Measurements from ENCODE around the gene PHF13. TPM values are rescaled to one million over a fixed set of nuclear protein-coding genes. Genes with fewer than 3 reads are reported as not detected.

PHF13 gene
- polyA plus RNA-seq, 2 of the 4 experiments (the other 2 are of a cell fraction), result 4.3 to 10.4 TPM

GRCh38 chr1:6627031-6627430 lies 13.5 kb downstream of the PHF13 start:
- DNase-seq (ENCODE audit: low read depth in 1 of 2, low spot score in 1 of 2), result no peak
- ChIA-PET CTCF (interaction anchor here (1.0 to 1.2 kb wide), 2 partner anchors 10 to 73 kb away, joined by 3 read pairs; partner anchors contain the start of gene NOL9), POLR2A (no interaction called here)
- peaks cover 12% of the 10 kb centered on the region; the same call in 2 of the 3 replicates for H3K4me1 ChIP-seq
- H3K9me3 ChIP-seq, result no peaks in the 10 kb centered on the region
- 94% methylated on average over 9 of the region's 9 CpGs for WGBS (ENCODE audit: missing lambda C conversion rate)
- no peak for ATAC-seq
- no peak overlapping the region for H3K27ac ChIP-seq
- no peak for FAIRE-seq
- no peak for TF ChIP-seq SREBF2 (IDR thresholded peaks at IDR 0.05)
- no peak overlapping the region for H3K4me3 ChIP-seq
- no peak overlapping the region for H3K4me2 ChIP-seq

DNA sequence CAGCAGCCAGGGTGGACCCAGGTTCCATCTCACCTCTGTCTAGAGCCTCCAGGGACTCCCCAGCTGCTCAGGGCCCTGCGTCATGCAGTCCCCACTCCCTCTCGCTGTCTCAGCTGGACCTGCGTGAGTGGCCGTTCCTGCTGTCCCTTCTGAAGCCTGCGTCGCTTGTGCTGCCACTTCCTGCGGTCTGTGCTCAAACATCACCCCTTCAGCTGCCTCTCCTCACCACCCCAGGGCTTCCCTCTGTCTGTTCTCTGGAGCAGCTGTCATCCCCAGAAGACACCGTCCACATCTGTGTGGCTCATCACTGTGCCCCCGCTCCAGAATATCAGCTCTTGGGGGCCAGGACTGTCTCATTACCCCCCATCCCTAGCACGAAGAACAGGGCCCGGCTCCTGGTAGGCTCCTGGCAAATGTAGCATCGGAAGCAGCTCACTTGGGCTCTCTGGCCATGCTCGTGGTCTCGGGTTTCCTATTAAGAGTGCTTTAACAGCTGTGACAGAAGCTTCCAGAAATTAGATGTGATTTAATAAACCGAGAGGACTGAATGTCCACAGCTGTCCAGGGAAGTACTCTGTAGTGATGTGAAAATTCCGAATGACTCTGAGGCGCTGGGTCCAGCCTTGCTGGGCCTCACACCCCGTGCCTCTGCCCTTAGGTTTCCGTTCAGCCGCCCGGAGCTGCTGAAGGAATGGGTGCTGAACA lies 14.5 kb downstream of the PHF13 start:
- TF ChIP-seq ATOH8 (CRISPR knock-in tag; IDR thresholded peaks at IDR 0.05; ENCODE audit: low read depth), result no peak
- TF ChIP-seq ESRRA (IDR thresholded peaks at IDR 0.05; ENCODE audit: borderline replicate concordance, low read length), result no peak
- no peak for TF ChIP-seq ZC3H11A (IDR thresholded peaks at IDR 0.05)
- TF ChIP-seq BHLHE40 (IDR thresholded peaks at IDR 0.05; ENCODE audit: low read depth, low read length), result no peak
- no peak for TF ChIP-seq MAZ (IDR thresholded peaks at IDR 0.05; ENCODE audit: borderline replicate concordance, low read depth, low read length)
- no peak for TF ChIP-seq TFCP2L1 (CRISPR knock-in tag; IDR thresholded peaks at IDR 0.05)
- TF ChIP-seq RFX5 (IDR thresholded peaks at IDR 0.05), result no peak
- TF ChIP-seq RAD21 (conservative IDR thresholded peaks at IDR 0.05 in 1 of 2, IDR thresholded peaks at IDR 0.05 in 1 of 2), result no peak
- no peak for TF ChIP-seq HOXB13 (CRISPR knock-in tag; IDR thresholded peaks at IDR 0.05; ENCODE audit: low read depth)
- no peak for TF ChIP-seq MAFK (IDR thresholded peaks at IDR 0.05; ENCODE audit: partially characterized antibody)
- TF ChIP-seq NR3C1 (IDR thresholded peaks at IDR 0.05), result no peak
- TF ChIP-seq FOSL2 (IDR thresholded peaks at IDR 0.05), result no peak
- no peak for TF ChIP-seq FOSL2 (CRISPR knock-in tag; IDR thresholded peaks at IDR 0.05)
- TF ChIP-seq, protein P1, sequence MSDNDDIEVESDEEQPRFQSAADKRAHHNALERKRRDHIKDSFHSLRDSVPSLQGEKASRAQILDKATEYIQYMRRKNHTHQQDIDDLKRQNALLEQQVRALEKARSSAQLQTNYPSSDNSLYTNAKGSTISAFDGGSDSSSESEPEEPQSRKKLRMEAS (IDR thresholded peaks at IDR 0.05), result no peak
- TF ChIP-seq CEBPB (IDR thresholded peaks at IDR 0.05), result no peak
- TF ChIP-seq NFE2L2 (conservative IDR thresholded peaks at IDR 0.05; ENCODE audit: low read length), result no peak
- no peak for TF ChIP-seq ZNF302 (CRISPR knock-in tag; IDR thresholded peaks at IDR 0.05)
- no peak for TF ChIP-seq HOXB5 (CRISPR knock-in tag; IDR thresholded peaks at IDR 0.05)
- TF ChIP-seq PBX3 (IDR thresholded peaks at IDR 0.05), result no peak
- TF ChIP-seq, protein P2, sequence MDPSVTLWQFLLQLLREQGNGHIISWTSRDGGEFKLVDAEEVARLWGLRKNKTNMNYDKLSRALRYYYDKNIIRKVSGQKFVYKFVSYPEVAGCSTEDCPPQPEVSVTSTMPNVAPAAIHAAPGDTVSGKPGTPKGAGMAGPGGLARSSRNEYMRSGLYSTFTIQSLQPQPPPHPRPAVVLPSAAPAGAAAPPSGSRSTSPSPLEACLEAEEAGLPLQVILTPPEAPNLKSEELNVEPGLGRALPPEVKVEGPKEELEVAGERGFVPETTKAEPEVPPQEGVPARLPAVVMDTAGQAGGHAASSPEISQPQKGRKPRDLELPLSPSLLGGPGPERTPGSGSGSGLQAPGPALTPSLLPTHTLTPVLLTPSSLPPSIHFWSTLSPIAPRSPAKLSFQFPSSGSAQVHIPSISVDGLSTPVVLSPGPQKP (IDR thresholded peaks at IDR 0.05; ENCODE audit: low read depth, low read length), result no peak
- Histone ChIP-seq H3K4me2 (no peak overlapping the region), H3K4me1 (peaks cover 12% of the 10 kb centered on the region; the same call in 2 of the 3 replicates), H3K4me3 (no peak overlapping the region), H3K27ac (no peak overlapping the region), H3K9me3 (no peaks in the 10 kb centered on the region)
- 89% methylated on average over 17 of the region's 21 CpGs for WGBS (ENCODE audit: missing lambda C conversion rate)
- POLR2A ChIA-PET, result no interaction called here
- CTCF ChIA-PET, result interaction anchor here (1.0 kb wide), 2 partner anchors 74 to 139 kb away, joined by 3 read pairs; partner anchors contain the start of gene NOL9
- ATAC-seq (no peak), FAIRE-seq (no peak), DNase-seq (ENCODE audit: low read depth in 1 of 2, low spot score in 1 of 2) (no peak)

DNA sequence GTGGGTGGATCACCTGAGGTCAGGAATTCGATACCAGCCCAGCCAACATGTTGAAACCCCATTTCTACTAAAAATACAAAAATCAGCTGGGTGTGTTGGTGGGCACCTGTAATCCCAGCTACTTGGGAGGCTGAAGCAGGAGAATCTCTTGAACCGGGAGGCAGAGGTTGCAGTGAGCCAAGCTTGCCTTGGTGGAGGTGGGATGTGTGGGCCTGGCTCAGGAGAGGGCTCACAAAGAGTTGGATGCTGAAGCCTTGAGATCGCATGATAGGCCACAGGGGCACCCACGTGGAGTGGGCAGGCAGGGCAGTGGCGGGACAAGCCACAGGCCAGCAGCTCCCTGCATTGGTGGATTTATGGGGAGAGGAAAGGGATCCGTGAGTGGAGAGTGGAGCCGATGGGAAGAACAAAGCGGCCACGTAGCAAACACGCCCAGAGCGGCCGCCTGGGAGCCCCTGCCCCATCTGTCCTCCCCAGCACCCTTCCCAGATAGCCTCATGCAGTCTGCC lies 15.5 kb downstream of the PHF13 start:
- ATAC-seq, result no peak
- Histone ChIP-seq H3K9me3 (no peaks in the 10 kb centered on the region), H3K4me1 (peaks cover 12% of the 10 kb centered on the region; the same call in 2 of the 3 replicates), H3K4me2 (no peak overlapping the region), H3K27ac (no peak overlapping the region), H3K4me3 (no peak overlapping the region)
- CTCF ChIA-PET, result no interaction called here
- no peak for FAIRE-seq
- POLR2A ChIA-PET, result no interaction called here
- DNase-seq (ENCODE audit: low read depth in 1 of 2, low spot score in 1 of 2), result no peak
- no peak for TF ChIP-seq POLR2A (IDR thresholded peaks at IDR 0.05; ENCODE audit: low read length)
- TF ChIP-seq SREBF2 (IDR thresholded peaks at IDR 0.05), result no peak
- TF ChIP-seq EHF (CRISPR knock-in tag; IDR thresholded peaks at IDR 0.05), result no peak
- no peak for TF ChIP-seq POLR2AphosphoS2 (conservative IDR thresholded peaks at IDR 0.05; ENCODE audit: low read length)
- no peak for TF ChIP-seq ESRRA (IDR thresholded peaks at IDR 0.05; ENCODE audit: borderline replicate concordance, low read length)
- TF ChIP-seq HEYL (CRISPR knock-in tag; IDR thresholded peaks at IDR 0.05), result no peak
- TF ChIP-seq CHD4 (IDR thresholded peaks at IDR 0.05; ENCODE audit: borderline replicate concordance), result no peak
- TF ChIP-seq CHD2 (IDR thresholded peaks at IDR 0.05; ENCODE audit: low read length, partially characterized antibody), result no peak
- TF ChIP-seq ZC3H11A (IDR thresholded peaks at IDR 0.05), result no peak
- no peak for TF ChIP-seq FOSB (CRISPR knock-in tag; IDR thresholded peaks at IDR 0.05)
- no peak for TF ChIP-seq CBX8 (IDR thresholded peaks at IDR 0.05)
- no peak for TF ChIP-seq EP300 (IDR thresholded peaks at IDR 0.05)
- TF ChIP-seq RARB (CRISPR knock-in tag; IDR thresholded peaks at IDR 0.05), result no peak
- TF ChIP-seq GATA3 (IDR thresholded peaks at IDR 0.05; ENCODE audit: borderline replicate concordance), result no peak
- no peak for TF ChIP-seq RCOR1 (IDR thresholded peaks at IDR 0.05; ENCODE audit: low read depth, low read length)
- no peak for TF ChIP-seq NPAS2 (CRISPR knock-in tag; IDR thresholded peaks at IDR 0.05; ENCODE audit: borderline replicate concordance)
- no peak for TF ChIP-seq KDM1A (IDR thresholded peaks at IDR 0.05; ENCODE audit: low read depth)
- no peak for TF ChIP-seq TP53 (CRISPR knock-in tag; IDR thresholded peaks at IDR 0.05)
- WGBS (ENCODE audit: missing lambda C conversion rate), result 92% methylated on average over 12 of the region's 12 CpGs

All from A549 (cell line).